Muscle layer of duodenum (tissue), 2 donors: Measurements from ENCODE around the gene MFNG.

Experiments
- H3K27ac ChIP-seq: one replicate; pipeline ENCODE4 v1.7.0; 2013; ENCODE audit warnings: mild to moderate bottlenecking, low read length
- H3K27me3 ChIP-seq: one replicate; pipeline ENCODE4 v1.7.0; 2013; ENCODE audit warnings: low read depth, mild to moderate bottlenecking, control low read depth, low read length
- H3K36me3 ChIP-seq, 2 donors: one replicate each; pipeline ENCODE4 v1.7.0; 2013; ENCODE audit warnings: low read length in 2 of 2, control low read depth in 1 of 2, mild to moderate bottlenecking in 1 of 2; ENCODE audit not compliant: insufficient read depth in 2 of 2, control insufficient read depth in 1 of 2
- H3K4me1 ChIP-seq, 2 donors: one replicate each; pipeline ENCODE4 v1.7.0; 2013; ENCODE audit warnings: low read length in 2 of 2, mild to moderate bottlenecking in 2 of 2, control low read depth in 1 of 2, moderate library complexity in 1 of 2; ENCODE audit not compliant: insufficient read depth in 2 of 2, control insufficient read depth in 1 of 2
- H3K4me3 ChIP-seq, 2 donors: one replicate each; pipeline ENCODE4 v1.7.0; 2013; ENCODE audit warnings: low read length in 2 of 2, low read depth in 1 of 2, mild to moderate bottlenecking in 1 of 2
- H3K9me3 ChIP-seq, 2 donors: one replicate each; pipeline ENCODE4 v1.7.0; 2013; ENCODE audit warnings: low read length in 2 of 2, control low read depth in 1 of 2, mild to moderate bottlenecking in 1 of 2; ENCODE audit not compliant: control insufficient read depth in 1 of 2
- donor health status: healthy.

The MFNG gene

DNA sequence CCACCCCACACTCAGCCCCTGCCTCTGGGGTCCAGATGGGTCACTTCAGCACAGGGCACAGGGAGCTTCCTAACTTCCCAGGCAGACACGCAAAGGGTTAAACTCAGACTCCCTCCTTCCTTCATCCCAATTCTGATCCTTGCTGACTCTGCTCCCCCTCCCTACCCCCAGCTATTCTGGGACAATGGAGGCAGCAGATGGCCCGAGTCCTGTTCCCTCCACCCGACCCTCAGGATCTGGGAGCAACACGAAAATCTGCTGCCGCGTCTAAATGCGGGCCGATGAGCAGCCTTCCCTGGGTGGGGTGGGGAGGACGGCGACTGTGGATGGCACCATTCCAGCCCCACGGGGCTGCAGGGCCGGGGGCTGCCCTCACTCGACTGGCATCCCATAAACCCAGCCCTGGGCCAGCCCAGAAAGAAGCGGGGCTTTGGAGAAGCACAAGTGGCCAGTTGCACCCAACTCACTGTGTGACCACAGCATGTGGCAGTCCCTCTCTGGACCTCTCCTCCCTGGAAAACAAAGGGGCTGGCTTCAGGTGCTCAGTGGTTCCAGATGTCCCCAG is 18.7 kb downstream of the MFNG start:
- no peaks in the 10 kb centered on the region for H3K36me3 ChIP-seq
- H3K4me3 ChIP-seq: no peak overlapping the region
- no peaks in the 10 kb centered on the region for H3K27me3 ChIP-seq
- no peaks in the 10 kb centered on the region for H3K9me3 ChIP-seq
- no peaks in the 10 kb centered on the region for H3K4me1 ChIP-seq
- no peak overlapping the region for H3K27ac ChIP-seq

DNA sequence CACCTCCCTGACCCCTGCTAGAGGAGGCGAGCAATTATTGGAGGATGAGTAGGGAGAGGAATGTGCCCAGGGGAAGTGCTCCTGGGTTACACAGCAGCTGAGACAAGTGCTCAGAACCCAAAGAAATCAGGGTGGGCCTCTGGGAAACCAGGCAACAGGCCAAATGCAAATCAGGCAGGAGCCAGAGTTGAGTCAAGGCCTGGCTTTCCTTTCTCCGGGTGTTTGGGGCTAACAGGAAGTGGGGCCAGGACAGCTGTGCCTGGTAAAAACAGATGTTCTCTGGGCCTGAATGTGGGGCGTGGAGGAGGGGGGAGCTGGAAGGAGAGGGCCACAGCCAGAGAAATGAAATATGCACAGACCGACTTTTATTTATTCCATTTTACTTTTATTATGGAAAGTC is 22.0 kb downstream of the MFNG start:
- no peaks in the 10 kb centered on the region for H3K27me3 ChIP-seq
- H3K4me3 ChIP-seq: no peak overlapping the region
- no peak overlapping the region for H3K27ac ChIP-seq
- no peaks in the 10 kb centered on the region for H3K9me3 ChIP-seq
- H3K36me3 ChIP-seq: no peaks in the 10 kb centered on the region
- no peaks in the 10 kb centered on the region for H3K4me1 ChIP-seq

DNA sequence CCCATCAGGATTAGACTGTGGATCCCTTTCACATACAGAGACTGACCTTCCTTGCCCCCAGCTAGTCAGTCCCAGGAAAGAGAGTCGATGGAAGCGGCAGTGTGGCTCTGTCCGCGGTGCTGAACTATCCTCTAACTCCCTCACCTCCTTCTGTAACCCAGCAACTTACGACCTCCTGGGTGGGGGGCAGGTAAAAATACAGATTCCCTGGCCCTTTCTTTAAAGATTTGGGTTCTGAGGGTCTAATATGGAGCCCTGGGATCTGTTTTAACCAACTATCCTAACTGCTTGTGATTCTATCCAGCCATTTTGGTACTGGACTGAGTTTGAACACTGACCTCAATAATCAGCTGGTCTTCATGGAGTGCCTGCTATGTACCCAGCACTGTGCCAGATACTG is 23.2 kb downstream of the MFNG start:
- no peak overlapping the region for H3K27ac ChIP-seq
- no peak overlapping the region for H3K4me3 ChIP-seq
- H3K4me1 ChIP-seq: no peaks in the 10 kb centered on the region
- H3K27me3 ChIP-seq: no peaks in the 10 kb centered on the region
- no peaks in the 10 kb centered on the region for H3K9me3 ChIP-seq
- no peaks in the 10 kb centered on the region for H3K36me3 ChIP-seq

DNA sequence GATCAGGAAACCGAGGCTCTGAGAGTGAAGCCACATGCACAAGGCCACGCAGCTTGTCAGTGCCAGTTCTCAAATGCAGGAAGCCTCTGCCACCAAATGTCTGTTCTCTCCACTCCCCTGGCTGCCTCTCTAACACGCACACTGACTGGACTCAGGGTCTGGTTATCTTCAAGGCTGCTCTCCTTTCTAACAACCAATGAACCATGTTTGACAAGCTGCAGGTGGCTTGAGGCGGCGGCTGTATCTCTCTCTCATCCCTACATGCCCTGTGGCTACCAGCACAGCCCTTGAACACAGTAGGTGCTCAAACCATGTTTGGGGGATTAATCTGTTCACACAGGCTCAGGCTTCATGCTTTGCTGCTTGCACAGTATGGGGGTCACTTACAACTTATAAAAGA is 23.7 kb downstream of the MFNG start:
- Histone ChIP-seq H3K9me3 (no peaks in the 10 kb centered on the region), H3K27me3 (no peaks in the 10 kb centered on the region), H3K4me1 (no peaks in the 10 kb centered on the region), H3K36me3 (no peaks in the 10 kb centered on the region), H3K4me3 (no peak overlapping the region), H3K27ac (no peak overlapping the region)

DNA sequence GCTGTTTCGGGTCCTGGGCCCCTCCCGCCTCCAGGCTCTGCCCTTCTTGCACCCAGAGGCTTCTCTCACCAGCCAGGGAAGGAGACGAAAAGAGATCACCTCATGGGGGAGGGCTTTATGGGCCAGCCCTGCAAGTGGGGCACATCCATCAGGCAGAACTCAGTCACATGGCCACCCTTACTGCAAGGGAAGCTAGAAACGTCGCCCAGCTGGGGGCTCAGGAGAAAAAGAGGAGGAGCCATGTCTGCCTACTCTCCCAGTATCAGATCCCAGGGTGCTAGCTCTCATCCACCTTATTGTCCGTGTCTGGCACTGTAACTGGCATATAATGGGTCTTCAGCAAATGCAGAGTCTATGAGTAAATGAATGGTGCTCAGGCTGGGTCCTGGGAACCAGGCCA is 24.2 kb downstream of the MFNG start:
- H3K4me3 ChIP-seq: no peak overlapping the region
- H3K4me1 ChIP-seq: no peaks in the 10 kb centered on the region
- no peak overlapping the region for H3K27ac ChIP-seq
- H3K27me3 ChIP-seq: no peaks in the 10 kb centered on the region
- no peaks in the 10 kb centered on the region for H3K36me3 ChIP-seq
- no peaks in the 10 kb centered on the region for H3K9me3 ChIP-seq

DNA sequence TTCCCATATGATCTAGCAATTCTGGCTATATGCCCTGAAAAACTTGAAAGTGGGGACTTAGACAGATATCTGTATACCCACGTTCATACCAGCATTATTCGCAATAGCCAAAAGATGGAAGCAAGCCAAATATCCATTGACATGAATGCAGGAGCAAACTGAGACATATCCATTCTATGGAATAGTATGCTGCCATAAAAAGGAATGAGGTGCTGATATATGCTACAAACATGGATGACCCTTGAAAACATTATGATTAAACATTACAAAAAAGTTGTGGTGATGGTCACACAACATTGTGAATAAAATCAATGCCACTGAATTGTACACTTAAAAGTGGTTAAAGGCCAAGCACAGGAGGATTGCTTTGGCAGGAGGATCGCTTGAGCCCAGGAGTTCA is 25.5 kb downstream of the MFNG start:
- H3K4me3 ChIP-seq: no peak overlapping the region
- no peaks in the 10 kb centered on the region for H3K9me3 ChIP-seq
- H3K4me1 ChIP-seq: peaks cover 0 to 1% of the 10 kb centered on the region in 2 donors
- H3K27me3 ChIP-seq: no peaks in the 10 kb centered on the region
- no peak overlapping the region for H3K27ac ChIP-seq
- no peaks in the 10 kb centered on the region for H3K36me3 ChIP-seq

DNA sequence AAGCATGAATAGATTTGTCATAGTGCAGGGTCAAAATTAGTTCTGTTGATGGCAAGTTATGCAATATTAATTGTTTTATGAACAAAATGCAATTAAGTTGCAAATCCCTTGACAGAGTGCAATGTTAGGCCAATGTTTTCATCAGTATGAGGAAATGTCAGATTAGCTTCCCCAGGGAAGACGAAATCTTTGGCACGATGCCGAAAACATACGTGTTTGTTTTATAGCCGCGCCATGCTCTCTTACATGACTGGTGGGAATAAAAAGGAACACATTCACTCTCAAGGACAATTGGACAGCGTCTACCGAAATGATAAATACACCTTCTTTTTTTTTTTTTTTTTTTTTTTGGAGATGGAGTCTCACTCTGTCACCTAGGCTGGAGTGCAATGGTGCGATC is 27.0 kb downstream of the MFNG start:
- Histone ChIP-seq H3K36me3 (no peaks in the 10 kb centered on the region), H3K4me1 (peaks cover 0 to 3% of the 10 kb centered on the region in 2 donors), H3K27me3 (no peaks in the 10 kb centered on the region), H3K4me3 (no peak overlapping the region), H3K27ac (no peak overlapping the region), H3K9me3 (no peaks in the 10 kb centered on the region)

DNA sequence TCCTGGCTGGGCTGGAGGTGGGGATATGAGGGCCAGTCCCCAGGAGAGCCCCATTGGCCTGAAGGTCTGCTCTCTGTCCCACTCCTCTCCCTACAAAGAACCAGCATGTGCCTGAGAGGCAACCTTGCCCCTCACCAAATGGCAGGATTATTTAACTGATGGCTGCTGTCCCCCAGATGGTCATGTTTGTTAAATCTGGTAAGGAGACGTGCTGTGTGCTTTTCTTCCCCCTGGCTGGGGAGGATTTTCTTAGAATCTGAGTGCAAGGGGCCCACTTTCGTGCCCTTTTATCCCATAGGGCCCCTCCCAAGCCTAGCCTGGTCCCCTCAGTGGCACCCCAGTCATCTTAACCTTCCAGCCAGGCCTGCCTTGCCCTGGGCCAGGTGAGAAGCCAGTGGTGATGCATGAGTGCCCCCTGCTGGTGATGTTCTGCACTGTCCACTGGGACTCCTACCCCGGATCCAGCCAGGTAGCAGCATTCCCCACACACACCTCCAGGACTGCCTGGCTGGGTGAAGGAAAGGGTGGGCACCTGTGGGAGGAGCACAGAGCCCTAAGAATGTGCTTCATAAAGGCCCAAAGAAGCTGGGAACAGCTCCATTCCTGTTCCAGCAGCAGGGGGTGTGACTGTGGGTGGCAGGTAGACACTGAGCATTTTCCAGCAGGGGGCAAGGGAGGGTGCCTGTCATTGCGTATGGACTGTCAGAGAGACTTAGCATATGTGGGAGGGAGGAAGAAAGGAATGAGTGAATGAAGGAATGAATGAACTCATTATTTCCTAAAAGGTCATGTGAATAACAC is 28.9 kb downstream of the MFNG start:
- Histone ChIP-seq H3K27me3 (no peaks in the 10 kb centered on the region), H3K4me1 (peaks cover 0 to 3% of the 10 kb centered on the region in 2 donors), H3K27ac (no peak overlapping the region), H3K9me3 (no peaks in the 10 kb centered on the region), H3K4me3 (no peak overlapping the region), H3K36me3 (no peaks in the 10 kb centered on the region)

DNA sequence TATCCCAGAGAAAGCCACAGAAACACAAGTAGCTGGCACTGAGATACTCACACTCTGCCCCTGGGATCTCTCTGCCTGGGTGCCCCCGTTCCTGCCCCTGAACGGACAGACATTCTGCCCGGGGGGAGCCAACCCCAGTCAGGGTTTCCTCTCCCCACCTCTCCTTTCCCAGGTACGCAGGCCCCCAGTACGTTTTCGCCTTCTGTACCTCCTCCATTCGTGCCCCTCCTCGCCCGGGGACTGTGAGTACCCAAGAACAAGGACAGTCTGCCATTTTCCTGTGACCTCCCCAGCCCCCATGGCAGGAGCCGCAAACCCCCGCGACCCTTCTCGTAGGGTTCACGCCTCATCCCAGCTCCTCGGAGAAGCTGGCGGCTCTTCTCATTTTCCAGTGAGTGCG is 29.8 kb downstream of the MFNG start:
- H3K4me3 ChIP-seq: no peak overlapping the region
- H3K27me3 ChIP-seq: no peaks in the 10 kb centered on the region
- H3K36me3 ChIP-seq: no peaks in the 10 kb centered on the region
- H3K9me3 ChIP-seq: peaks cover 0 to 3% of the 10 kb centered on the region in 2 donors
- H3K27ac ChIP-seq: no peak overlapping the region
- peaks cover 0 to 3% of the 10 kb centered on the region in 2 donors for H3K4me1 ChIP-seq

DNA sequence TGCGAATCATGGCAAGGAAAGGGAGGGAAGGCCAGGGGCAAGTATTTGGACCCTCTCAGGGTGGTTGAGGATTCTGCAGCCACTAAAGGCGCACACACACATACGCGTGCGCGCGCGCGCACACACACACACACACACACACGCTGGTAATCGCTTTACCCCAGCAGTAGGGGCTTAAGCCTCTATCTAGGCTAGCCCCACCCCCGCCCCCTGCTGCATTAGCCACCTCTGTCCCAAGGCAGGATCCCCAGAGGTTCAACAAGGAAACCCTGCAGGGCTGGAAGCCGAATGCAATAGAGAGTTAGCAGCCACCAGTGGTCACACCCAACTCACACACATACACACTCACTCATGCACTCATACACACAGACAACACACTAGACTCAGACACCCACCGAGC is 30.3 kb downstream of the MFNG start:
- no peaks in the 10 kb centered on the region for H3K27me3 ChIP-seq
- peaks cover 0 to 3% of the 10 kb centered on the region in 2 donors for H3K4me1 ChIP-seq
- H3K27ac ChIP-seq: no peak overlapping the region

DNA sequence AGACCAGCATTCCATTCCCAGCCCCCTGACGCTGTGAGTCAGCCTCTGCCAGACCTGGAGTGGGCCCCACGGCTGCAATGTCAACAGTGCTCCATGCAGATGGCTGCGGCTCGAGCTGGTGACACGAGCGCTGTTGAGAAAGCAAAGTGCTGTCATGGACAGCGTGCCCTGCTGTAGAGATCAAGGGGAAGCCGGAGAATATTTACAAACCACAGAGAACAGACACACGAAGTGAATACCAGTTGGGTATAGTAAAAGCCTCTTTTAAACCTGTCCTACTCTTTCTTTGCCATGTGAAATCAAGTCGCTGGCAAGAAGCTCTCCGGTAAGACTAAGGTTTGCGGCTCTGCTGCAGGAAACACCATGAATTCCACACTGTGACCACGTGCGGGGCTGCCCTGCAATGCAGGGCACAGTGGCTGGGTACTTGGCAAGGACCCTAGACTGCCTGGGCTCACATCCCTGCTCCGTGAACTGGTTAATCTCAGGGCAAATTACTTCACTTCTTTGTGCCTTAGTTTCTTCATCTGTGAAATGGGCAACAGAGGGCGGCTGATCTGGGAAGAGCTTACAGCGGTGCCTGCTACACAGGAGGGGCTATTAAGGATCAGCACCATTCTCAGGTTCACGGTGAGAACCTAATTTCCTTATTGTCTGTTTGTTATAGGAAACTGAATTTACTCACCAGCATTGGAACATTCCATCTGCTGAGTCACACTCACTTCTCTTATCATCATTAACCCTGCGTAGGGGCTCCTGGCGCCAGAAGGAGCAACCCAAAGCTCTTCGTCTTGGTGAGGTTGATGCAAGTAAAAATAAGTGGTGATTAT is 31.1 kb downstream of the MFNG start:
- H3K4me1 ChIP-seq: peaks cover 0 to 3% of the 10 kb centered on the region in 2 donors
- no peaks in the 10 kb centered on the region for H3K36me3 ChIP-seq
- H3K9me3 ChIP-seq: peaks cover 0 to 5% of the 10 kb centered on the region in 2 donors
- no peaks in the 10 kb centered on the region for H3K27me3 ChIP-seq
- H3K27ac ChIP-seq: no peak overlapping the region
- H3K4me3 ChIP-seq: no peak overlapping the region

More for the DNA sequence above, 30.3 kb downstream of the MFNG start:
- Histone ChIP-seq H3K9me3 (peaks cover 0 to 3% of the 10 kb centered on the region in 2 donors), H3K36me3 (no peaks in the 10 kb centered on the region), H3K4me3 (no peak overlapping the region)
